ENCODE results near the gene LIPJ.

LIPJ gene, protein sequence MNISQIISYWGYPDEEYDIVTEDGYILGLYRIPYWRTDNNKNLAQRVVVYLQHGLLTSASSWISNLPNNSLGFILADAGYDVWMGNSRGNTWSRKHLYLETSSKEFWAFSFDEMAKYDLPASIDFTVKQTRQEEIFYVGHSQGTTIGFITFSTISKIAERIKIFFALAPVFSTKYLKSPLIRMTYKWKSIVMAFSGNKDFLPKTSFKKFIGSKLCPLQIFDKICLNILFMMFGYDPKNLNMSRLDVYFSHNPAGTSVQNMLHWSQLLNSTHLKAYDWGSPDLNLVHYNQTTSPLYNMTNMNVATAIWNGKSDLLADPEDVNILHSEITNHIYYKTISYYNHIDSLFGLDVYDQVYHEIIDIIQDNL

GRCh38 chr10:88586462-88586861, at the start of gene LIPJ:
TSS of gene LIPJ (plus strand) at chr10:88586762. CDS start at chr10:88590688, 3,926 bp downstream.
- DNase-seq = no peak

- DNase-seq = no peak
These were observed 49.2 kb upstream of the LIPJ start for GRCh38 chr10:88537322-88537721.

DNA sequence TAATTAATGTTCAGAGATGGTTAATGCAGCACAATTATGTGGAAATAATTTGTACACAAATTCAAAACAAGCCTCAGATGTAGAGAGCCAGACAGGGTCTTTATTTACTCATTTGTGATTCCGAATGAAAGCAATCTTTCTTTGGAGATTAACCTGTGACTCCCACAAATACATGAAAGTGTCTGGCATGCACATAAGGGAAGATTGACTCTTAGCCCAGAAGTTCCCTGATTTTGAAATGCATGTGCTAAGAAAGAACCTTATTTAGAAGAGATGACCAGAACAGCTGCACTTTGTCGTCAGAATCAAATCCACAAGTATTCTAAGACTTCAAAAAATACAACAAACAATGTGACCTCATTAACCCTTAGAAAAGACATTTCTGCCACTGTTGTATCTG, 48.5 kb upstream of the LIPJ start:
- no peak for DNase-seq

- DNase-seq = no peak
These were observed 46.2 kb upstream of the LIPJ start for GRCh38 chr10:88540351-88540750.

DNA sequence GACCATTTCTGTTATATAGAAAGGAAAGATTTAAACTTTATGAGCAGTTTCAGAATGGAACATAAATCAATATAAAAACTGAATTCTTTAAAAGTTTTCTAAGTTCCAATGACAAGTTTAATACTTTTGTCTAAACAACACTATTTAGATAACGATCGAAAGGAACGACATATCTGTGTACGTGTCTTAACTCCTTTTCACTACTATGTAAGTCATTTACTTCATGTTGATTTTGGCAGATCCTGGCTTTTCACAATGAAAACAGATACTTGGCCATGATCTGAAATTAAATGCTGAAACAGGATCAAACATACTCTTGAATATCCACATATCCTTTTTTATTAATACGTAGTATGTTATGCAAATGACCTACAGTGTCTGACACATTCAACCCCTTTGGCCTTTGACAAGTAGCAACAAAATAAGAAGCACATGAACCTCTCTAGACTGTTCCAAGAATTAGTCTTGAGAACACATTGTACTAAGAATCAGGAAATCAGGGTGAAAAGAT, 45.4 kb upstream of the LIPJ start:
- no peak for DNase-seq

GRCh38 chr10:88542522-88542921, 44.0 kb upstream of the LIPJ start:
- DNase-seq = no peak

DNA sequence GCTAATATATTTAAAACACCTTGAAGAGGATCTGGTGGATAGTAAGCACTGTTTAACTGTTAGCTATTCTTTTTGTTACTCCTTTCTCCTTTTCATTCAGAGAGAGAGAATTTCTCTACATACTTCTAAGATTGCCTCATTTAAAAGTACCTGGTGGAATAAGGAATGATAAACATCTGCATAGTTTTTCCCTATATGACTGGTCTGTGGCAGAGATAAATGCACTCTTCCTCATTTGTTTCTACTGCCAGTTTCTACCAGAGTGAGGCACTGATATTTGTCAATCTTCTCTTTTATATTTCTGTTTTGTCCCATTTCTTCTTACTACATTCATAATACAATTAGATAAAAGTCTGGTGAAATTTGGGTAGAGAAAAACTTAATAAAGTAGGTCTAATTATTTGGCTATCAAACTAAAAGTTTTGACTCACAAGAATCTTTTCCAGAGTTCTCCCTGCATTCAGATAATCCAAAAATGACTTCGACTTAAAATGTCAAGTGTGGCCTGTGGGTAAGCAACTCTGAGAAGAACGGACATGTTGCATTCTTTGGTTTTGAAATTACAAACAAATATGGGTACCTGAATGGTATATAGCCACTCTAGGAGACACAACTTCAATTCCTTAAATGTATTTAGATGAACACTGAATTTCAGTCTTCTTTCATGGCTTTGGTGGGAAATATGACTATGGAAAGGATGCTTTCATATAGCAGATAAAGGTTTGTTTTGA, 42.3 kb upstream of the LIPJ start:
- DNase-seq = no peak

DNA sequence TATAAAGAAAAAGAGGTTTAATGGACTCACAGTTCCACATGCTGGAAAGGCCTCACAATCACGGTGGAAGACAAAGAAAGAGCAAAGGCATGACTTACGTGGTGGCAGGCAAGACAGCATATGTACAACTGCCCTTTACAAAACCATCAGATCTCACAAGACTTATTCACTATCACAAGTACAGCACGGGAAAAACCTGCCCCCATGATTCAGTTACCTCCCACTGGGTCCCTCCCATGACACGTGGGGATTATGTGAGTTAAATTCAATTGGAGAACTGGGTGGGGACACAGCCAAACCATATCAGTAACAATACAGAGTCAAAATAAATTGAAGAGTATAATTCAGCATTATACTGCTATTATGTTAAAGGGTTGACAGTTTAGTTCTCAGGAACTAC, 41.2 kb upstream of the LIPJ start:
- DNase-seq = no peak

DNA sequence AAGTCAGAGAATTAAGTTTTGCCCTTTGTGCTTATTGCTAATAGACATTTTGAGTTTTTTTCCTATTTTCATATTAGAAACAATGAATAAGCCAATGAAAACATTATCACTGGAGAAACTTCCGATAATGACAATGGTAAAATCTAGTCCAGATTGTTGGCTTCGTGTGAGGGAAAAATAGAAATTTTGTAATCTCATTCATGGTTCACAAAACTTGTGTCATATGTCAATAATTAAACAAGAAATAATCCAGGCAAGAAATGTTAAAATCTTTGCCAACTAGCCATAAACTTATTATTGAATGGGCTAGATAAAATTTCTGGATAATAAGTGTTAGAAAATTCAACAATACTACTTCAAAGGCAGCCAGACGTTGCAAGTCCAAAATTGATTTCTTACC, 40.1 kb upstream of the LIPJ start:
- no peak for DNase-seq

GRCh38 chr10:88551246-88551645, 35.3 kb upstream of the LIPJ start:
- DNase-seq = no peak

DNA sequence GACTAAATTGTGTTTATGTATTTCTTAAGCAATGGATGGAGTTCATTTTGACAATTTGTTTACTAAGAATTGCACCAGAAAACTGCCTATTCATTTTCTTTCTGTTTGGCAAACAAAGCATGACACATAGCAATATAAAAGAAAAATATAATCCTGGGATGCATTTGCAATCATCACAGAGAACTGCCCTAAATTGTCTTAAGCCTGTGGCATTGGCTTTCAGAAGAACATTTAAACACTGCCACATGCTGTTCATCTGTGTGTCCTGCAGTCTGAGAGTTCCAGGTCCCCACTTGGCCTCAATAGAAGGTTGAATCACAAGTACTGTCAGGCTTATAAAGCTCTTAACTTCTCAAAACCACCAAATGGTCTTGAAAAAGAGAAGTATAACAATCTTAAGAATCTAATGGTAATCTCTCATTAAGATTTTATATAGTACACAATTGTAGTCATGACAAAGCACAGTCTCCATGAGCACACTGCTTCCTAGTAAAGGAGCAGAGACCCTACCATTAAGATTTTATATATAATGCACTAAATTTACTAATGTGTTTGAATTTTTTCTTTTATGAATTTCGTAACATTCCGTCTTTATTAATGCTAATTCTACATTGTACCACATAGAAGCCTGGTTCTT, 33.3 kb upstream of the LIPJ start:
- DNase-seq = peak; percentile 68

- no peak for DNase-seq
These were observed 31.2 kb upstream of the LIPJ start for GRCh38 chr10:88555190-88555908.

DNA sequence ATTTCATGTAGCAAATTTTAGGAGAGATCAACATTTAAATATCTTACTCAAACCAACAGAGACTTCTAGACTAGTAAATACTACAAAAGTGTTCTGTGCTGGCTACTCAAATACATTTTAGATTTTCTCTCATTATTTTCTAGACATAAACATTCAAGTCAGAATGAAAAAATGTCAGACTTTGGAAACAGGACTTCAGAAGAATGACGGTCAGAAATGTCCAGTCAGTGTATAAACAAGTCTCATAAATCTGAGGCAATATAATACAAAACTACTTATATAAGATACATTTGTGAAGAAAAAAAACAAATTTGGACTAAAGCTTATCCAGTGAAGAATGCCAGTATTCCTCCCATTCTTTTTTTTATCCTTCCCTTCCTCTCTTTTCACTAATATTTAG, 29.3 kb upstream of the LIPJ start:
- no peak for DNase-seq

GRCh38 chr10:88557658-88558057, 28.9 kb upstream of the LIPJ start:
- no peak for DNase-seq

- no peak for DNase-seq
These were observed 24.4 kb upstream of the LIPJ start for GRCh38 chr10:88562152-88562551.

DNA sequence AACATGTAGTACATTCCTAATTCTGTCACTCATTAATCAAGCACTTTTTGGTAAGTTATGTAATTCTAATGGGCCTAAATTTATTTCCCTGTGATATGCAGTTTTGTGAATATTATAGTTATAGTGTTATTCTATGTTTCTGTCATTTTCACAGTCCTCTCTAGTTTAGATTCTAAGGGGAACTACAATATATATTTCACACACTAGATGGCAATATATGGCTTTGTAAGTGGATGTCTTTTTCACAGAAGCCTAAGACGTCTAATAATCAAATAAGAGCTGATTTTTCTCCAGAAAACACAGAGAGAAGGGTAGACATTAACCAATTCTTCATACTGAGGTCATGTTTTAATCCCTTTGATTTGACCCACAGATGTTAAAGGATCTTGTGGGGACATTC, 21.5 kb upstream of the LIPJ start:
- peak; percentile 20 for DNase-seq

GRCh38 chr10:88582411-88582805, 4.2 kb upstream of the LIPJ start:
- no peak for DNase-seq

DNA sequence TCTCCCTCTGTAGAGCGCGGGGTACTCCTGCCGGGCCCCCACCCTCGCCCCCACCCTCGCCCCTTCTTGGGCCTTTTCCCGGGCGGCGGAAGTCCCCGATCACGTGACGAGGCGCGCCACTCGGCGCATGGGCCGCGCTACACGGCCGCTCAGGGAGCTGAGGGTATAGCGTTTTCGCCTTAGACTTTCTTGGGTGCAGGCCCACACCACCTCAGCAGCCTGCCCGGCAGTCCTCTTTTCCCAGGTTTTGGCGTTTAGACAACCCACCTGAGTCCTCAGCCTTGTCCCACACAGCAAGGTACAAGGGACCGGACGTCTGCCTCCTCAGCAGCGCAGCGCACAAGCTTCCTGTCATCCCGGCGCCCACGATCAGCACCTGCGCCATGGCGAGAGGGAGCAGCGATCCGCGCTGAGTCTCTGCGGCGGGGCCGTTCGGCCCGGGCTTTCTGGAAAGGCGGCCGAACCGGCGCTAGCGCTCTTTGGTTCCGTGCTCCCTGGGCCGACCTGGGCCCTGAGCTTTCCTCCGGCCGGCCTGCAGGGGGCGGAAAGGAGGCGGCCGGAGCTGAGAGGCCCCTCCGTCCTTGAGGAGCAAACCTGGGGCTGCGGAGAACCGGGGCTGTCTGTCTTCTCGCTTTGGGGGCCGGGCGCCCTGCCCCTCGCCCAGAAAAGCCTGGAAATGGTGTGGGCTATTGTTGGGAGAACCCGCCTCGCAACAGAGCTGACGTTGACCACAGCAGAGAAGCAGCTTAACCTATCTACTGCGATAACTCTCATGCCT, 3.6 kb upstream of the LIPJ start, which contains the start of gene RNLS:
TSS of gene RNLS (minus strand) at position 513 of the 778 bp plus-strand sequence.
- peak; percentile 76 for DNase-seq

GRCh38 chr10:88583584-88583957, 3.0 kb upstream of the LIPJ start:
- DNase-seq = no peak

DNA sequence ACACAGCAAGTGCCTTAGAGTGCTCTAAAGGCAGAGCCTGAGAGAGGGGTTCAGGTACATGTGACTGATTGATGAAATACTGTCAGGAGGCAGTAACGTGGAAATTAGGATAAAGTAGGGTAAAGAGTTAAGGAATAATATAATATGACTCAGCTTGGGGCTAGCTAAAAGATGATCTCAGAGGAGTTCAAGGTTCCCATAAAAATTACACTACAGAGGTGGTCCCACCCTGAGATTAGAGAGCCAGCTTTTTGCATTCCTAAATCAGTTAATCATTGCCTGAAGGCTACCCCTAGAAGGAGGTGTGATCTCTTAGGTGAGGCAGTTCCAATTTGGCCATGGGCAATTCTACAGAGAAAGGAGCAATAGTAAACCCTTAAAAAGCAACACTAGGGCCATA, 5.8 kb downstream of the LIPJ start:
- no peak for DNase-seq

DNA sequence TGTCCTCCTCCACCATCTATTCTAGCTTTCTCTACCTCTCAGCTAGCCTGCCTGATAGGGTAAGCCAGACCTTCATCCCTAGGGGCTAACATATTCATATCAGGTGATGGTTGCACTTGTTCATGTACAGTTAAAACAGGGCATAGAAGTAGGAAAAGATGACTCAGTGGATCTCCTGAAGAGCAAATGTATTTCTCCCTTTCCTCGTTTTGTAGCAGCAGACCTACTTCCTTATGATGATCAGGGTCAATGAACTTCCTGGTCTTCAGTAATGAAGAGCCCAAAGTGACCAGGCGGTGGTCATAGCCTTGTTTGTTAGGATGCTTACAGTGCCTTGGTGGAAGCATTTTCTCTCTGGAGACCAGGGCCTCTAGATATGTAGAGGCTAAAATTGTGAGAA, 6.3 kb downstream of the LIPJ start:
- DNase-seq = no peak

DNA sequence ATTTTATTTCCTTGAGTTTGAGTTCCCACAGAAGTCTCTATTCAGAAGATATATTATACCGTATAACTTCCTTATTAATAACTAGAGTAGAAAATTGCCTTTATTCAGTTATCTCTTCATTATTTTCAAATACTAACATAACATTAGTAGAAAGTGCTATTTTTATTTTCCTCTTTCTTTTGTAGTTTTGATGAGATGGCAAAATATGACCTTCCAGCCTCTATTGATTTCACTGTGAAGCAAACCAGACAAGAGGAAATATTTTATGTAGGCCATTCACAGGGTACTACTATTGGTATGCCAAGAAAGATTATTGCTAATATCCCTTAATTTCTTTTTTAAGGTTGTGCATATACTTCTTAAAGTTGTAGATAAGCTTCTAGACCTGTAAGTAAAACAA, 7.9 kb downstream of the LIPJ start:
- DNase-seq = no peak
